ENCODE results near the gene MXI1.

Gene MXI1

GRCh38 chr10:110207011-110207804 is at the start of gene MXI1:
Gene MXI1 (plus strand): TSS chr10:110207605. CDS start chr10:110207809, 204 bp downstream.
- no peak for DNase-seq

DNA sequence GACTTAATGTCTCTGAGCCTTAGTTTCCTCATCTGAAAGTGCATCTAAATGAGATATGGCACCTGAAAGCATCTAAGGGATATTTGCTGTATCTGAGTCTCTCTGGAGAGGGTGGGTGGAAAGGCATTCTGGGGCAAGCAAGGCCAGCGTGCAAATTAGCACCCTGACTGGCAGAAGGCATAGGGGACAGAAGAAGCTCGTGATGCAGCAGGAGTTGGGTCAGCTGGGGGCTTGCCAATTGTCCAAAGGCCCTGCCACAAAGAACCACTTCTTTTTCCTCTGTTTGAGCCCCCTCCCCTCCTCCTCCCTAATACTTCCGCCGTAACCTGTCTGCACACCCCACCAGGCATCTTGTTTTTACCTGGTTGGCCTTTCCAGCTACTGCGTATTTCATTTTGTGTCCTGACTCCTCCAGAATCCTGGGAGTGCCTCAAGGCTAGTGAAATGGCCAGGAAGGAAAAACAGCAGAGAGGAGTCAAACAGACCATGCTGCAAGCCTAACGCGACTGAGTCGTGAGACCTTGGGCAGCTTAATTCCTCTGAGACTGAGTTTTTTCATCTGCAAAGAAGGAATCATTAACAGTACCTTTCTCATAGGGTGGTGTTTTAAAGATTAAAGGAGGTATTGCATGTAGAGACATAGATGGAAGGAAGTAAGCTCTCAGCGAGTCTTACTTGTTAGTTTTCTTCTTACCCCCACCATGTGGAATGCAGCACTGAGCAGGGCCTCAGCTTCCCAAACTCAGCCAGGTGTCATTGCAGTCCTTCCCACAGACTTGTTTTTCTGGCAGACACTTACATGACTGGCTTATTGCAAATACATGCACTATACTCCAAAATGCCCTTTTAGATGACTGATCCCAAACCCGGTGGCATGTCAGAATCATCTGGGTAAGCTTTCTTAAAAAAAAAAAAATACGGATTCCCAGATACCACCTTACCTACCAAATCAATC is 49.1 kb upstream of the MXI1 start:
- no peak for DNase-seq

DNA sequence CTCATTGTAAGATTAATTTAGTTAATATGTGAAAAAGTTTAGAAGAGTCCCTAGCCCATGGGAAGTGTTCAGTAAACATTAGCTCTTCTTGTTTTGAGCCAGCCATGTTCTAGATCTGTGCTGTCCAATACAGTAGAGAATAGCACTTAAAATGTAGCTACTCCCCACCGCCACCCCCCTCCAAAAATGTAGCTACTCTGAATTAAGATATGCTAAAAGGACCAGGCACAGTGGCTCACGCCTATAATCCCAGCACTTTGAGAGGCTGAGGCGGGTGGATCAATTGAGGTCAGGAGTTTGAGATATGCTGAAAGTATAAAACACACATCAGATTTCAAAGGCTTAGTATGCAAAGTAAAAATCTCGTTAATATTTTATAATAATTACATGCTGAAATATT is 47.3 kb upstream of the MXI1 start:
- no peak for DNase-seq

- no peak for DNase-seq
Measured at GRCh38 chr10:110160522-110160921, 46.9 kb upstream of the MXI1 start.

DNA sequence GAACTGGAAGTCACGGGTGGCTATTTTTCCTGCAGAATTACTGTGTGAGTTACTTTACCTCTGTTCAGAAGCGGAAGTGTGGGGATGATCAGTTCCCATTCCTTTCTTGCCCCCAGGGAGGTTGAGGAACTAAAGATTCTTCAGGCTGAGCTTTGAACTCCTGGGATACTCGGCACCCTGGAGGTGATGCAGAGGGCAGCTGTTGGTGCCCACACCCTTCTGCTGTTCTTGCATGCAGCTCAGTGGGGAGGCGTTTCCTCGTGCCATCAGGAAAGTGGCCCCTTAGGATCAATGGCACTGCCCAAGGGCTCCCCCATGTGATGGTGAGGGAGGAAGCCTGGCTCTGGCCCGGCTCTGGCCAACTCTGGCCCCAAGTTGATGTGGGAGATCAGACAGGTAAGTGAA is 44.7 kb upstream of the MXI1 start:
- no peak for DNase-seq

DNA sequence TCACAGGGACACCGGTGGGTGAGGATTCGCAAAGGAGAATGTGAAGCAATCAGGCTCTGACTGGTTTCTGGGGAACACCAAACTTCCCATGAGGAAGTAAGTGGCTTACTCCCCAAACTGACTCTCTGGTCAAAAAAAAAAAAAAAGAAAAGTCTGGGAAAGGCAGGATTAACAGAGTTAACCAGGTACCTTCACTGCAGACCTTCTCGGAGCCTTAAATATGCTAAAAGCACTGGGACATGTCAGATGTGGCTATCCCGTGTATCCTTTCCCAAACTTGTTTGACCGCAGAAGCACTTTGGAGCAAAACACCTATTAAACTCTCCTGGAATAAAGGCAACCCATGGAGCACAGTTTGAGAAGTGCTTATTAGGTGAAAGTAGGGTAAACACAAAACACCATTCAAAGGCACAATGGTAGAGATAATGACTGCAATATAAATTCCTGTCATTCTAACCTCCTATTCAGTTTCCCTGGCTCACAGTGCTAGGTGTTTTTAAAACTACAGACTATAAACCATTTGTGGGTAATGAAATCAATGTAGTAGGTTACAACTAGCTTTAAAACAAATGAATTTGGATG is 44.1 kb upstream of the MXI1 start:
- no peak for DNase-seq

GRCh38 chr10:110163841-110164240 is 43.6 kb upstream of the MXI1 start:
- DNase-seq: no peak

- no peak for DNase-seq
Measured at GRCh38 chr10:110165239-110165638, 42.2 kb upstream of the MXI1 start.

- no peak for DNase-seq
Measured at GRCh38 chr10:110167149-110167548, 40.3 kb upstream of the MXI1 start.

- no peak for DNase-seq
Measured at GRCh38 chr10:110168601-110169481, 38.6 kb upstream of the MXI1 start.

GRCh38 chr10:110169586-110169985 is 37.8 kb upstream of the MXI1 start:
- DNase-seq: no peak

GRCh38 chr10:110170142-110170971 is 37.0 kb upstream of the MXI1 start:
- no peak for DNase-seq

GRCh38 chr10:110171032-110171431 is 36.4 kb upstream of the MXI1 start:
- DNase-seq: no peak

DNA sequence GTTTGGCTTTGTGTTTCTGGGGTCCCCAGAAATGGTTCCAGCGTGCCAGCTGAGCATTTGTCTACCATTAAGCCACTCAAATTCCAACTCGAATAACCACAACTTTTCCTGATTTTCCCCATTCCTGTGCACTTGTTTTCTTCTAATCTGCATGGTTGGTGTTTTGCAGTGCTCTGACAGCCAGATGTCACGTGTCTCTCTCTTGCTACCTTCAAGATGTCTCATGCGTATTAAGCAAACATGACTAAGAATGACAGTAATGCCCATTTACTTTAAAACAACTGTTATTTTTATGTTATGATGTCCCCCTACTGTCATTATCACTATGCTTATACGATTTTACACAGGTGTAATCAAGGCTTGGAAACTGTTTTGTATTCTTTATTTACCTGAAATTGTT is 35.2 kb upstream of the MXI1 start:
- DNase-seq: no peak

DNA sequence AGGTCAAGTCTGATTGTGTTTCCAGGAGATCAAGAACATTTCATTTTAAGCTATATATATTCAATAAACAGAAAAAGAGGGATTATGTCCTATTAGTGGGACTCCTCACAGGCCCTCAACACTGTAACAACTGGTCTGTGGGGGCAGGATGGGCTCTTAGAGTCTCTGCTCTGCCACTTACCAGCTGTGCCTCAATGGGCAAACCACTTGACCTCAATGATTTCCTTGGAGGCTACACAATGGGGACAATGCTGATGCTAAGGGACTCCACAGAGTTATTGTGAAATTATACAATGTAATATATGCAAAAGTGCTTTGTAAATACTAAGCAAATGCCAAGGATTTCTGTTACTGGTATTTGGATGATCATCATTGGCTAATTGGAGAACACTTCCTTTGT is 33.2 kb upstream of the MXI1 start:
- peak; percentile 19 for DNase-seq

GRCh38 chr10:110174816-110175215 is 32.6 kb upstream of the MXI1 start:
- no peak for DNase-seq

- no peak for DNase-seq
Measured at GRCh38 chr10:110175406-110175805, 32.0 kb upstream of the MXI1 start.

- no peak for DNase-seq
Measured at GRCh38 chr10:110176141-110177030, 31.0 kb upstream of the MXI1 start.

DNA sequence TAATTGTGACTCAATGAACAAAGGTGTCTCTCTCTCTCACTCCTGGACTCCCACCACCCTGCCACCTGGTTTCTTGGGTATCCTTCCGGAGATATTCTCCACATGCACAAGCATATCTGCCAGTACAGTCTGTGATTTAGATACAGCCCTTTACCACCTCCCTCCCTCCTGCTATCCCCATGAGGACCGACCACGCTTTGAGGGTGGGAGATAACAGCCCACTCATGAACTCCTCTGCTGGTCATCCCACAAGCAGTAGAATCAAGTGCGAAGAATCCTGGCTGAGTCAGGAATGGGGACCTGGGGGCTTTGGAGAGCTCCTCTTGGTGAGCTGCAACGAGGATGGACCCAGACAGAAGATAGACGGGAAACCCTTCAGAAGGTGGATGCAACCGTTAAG is 28.2 kb upstream of the MXI1 start:
- DNase-seq: no peak

GRCh38 chr10:110181451-110181850 is 26.0 kb upstream of the MXI1 start:
- DNase-seq: no peak

- no peak for DNase-seq
Measured at GRCh38 chr10:110181911-110182310, 25.5 kb upstream of the MXI1 start.
